SU-DHL-6 (cell line): ENCODE measurements around the gene TMEM238L.

Experiments used
- H2AFZ ChIP-seq: fragments of 200-600 bp; sonication (generic); 2 replicates; pipeline ENCODE4 v1.6.1; 2014; ENCODE audit warnings: low read depth, mild to moderate bottlenecking, moderate library complexity, mixed read lengths, antibody characterized with exemption, low read length; ENCODE audit not compliant: severe bottlenecking
- H3F3A ChIP-seq: fragments of 200-600 bp; shearing (Covaris generic); 2 replicates; pipeline ENCODE4 v1.6.0; 2016; ENCODE audit warnings: antibody characterized with exemption, mild to moderate bottlenecking; ENCODE audit not compliant: insufficient read depth
- H3K27ac ChIP-seq: fragments of 200-600 bp; sonication (generic); 2 replicates; pipeline ENCODE4 v1.5.1; 2016; ENCODE audit warnings: low read depth, mild to moderate bottlenecking, low read length, moderate library complexity, mixed read lengths
- H3K27me3 ChIP-seq: fragments of 200-600 bp; sonication (generic), shearing (Covaris generic); 2 replicates; pipeline ENCODE4 v1.6.0; 2014; ENCODE audit warnings: mild to moderate bottlenecking, low read length
- H3K36me3 ChIP-seq: fragments of 200-600 bp; sonication (generic); 2 replicates; pipeline ENCODE4 v1.6.1; 2014; ENCODE audit warnings: mild to moderate bottlenecking, low read length, mixed read lengths
- H3K4me2 ChIP-seq: fragments of 300-600, 200-600 bp; shearing (Covaris generic), sonication (generic); 2 replicates; pipeline ENCODE4 v1.6.0; 2014; ENCODE audit warnings: low read length, low read depth, mild to moderate bottlenecking; ENCODE audit not compliant: poor library complexity, severe bottlenecking
- H3K4me3 ChIP-seq: fragments of 200-600 bp; sonication (generic); 2 replicates; pipeline ENCODE4 v1.5.1; 2014; ENCODE audit warnings: antibody characterized with exemption, low read length, mild to moderate bottlenecking, mixed read lengths; ENCODE audit not compliant: insufficient read depth, poor library complexity, severe bottlenecking
- H3K79me2 ChIP-seq: fragments of 200-600 bp; sonication (generic); 2 replicates; pipeline ENCODE4 v1.6.1; 2014; ENCODE audit warnings: mild to moderate bottlenecking, low read length, moderate library complexity; ENCODE audit not compliant: insufficient read depth
- H3K9ac ChIP-seq: fragments of 200-600 bp; sonication (generic); 2 replicates; pipeline ENCODE4 v1.7.0; 2014; ENCODE audit warnings: mild to moderate bottlenecking, low read length
- H3K9me2 ChIP-seq: fragments of 200-600 bp; sonication (generic); replicated peaks from 2 replicates; pipeline ENCODE4 v1.6.1; 2014; ENCODE audit warnings: low read length; ENCODE audit not compliant: insufficient read depth
- H3K9me3 ChIP-seq: fragments of 200-600 bp; sonication (generic); 2 replicates; pipeline ENCODE4 v1.6.1; 2014; ENCODE audit warnings: low read length, mixed read lengths; ENCODE audit not compliant: insufficient read depth
- H4K20me1 ChIP-seq: fragments of 200-600 bp; sonication (generic); 2 replicates; pipeline ENCODE4 v1.6.1; 2014; ENCODE audit warnings: low read depth, mild to moderate bottlenecking, antibody characterized with exemption, low read length, moderate library complexity, mixed read lengths
- EZH2phosphoT487 ChIP-seq: fragments of 200-600 bp; sonication (generic), shearing (Covaris generic); conservative IDR thresholded peaks from 2 replicates; pipeline ENCODE4 v1.6.1; 2018; ENCODE audit warnings: mild to moderate bottlenecking, antibody characterized with exemption, low read length, moderate library complexity, mixed read lengths
- TF ChIP-seq, protein P1 (sequence below): fragments of 200-600 bp; sonication (generic); IDR thresholded peaks from one replicate; pipeline ENCODE4 v1.5.1; 2017; ENCODE audit warnings: antibody characterized with exemption, mild to moderate bottlenecking, low read length, moderate library complexity; ENCODE audit not compliant: insufficient read depth, poor library complexity, severe bottlenecking

Gene TMEM238L

DNA sequence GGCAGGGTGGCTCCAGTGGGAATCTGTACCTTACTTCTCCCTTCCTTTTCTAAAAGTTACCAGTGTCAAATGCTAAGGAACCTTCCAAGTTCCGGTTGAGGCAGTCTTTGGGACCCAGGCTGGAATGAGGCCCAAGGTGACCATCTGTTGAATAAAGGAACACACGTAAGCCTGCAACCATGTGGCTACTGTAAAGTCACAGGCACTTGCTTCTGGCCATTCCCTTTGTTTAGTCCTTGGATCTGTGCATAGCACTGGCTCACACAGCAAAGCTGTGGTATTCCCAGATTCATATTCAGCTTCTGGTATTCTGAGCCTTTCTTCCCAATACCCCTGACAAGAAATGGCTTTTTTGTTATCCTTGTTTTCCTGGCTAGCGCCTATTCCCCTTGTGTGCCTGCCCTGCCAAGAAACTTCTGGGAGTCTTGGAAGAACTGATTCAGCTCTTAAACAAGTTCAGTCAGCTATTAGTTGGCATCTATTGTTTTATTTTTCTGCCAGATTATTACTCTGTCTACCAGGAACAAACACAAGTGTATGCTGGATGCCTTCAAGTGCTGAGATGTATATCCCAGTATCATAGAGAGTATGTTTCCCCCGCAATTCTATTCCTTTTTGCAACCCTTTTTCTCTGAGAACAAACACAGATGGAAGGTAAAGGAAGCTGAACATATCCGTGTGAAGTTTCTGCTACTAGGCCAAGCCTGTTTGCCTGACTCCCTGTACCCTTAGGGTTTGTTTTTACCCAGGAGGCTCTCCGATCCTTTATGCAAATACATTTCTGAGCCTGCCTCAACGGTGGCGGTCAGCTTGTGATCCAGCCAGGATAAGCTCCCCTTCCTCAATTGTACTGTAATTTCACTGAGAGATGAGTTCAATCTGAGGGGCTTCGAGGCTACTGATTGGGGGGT, 13.2 kb downstream of the TMEM238L start:
- Histone ChIP-seq H3F3A (no peaks in the 10 kb centered on the region), H2AFZ (no peak overlapping the region), H3K27me3 (no peaks in the 10 kb centered on the region), H3K9ac (no peak overlapping the region), H3K79me2 (no peaks in the 10 kb centered on the region), H4K20me1 (no peaks in the 10 kb centered on the region), H3K9me3 (no peaks in the 10 kb centered on the region), H3K9me2 (no peaks in the 10 kb centered on the region), H3K36me3 (no peaks in the 10 kb centered on the region), H3K4me2 (no peak overlapping the region), H3K27ac (no peak overlapping the region), H3K4me3 (no peak overlapping the region)
- TF ChIP-seq, protein P1, sequence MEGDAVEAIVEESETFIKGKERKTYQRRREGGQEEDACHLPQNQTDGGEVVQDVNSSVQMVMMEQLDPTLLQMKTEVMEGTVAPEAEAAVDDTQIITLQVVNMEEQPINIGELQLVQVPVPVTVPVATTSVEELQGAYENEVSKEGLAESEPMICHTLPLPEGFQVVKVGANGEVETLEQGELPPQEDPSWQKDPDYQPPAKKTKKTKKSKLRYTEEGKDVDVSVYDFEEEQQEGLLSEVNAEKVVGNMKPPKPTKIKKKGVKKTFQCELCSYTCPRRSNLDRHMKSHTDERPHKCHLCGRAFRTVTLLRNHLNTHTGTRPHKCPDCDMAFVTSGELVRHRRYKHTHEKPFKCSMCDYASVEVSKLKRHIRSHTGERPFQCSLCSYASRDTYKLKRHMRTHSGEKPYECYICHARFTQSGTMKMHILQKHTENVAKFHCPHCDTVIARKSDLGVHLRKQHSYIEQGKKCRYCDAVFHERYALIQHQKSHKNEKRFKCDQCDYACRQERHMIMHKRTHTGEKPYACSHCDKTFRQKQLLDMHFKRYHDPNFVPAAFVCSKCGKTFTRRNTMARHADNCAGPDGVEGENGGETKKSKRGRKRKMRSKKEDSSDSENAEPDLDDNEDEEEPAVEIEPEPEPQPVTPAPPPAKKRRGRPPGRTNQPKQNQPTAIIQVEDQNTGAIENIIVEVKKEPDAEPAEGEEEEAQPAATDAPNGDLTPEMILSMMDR, result no peak
- no peak for TF ChIP-seq EZH2phosphoT487

DNA sequence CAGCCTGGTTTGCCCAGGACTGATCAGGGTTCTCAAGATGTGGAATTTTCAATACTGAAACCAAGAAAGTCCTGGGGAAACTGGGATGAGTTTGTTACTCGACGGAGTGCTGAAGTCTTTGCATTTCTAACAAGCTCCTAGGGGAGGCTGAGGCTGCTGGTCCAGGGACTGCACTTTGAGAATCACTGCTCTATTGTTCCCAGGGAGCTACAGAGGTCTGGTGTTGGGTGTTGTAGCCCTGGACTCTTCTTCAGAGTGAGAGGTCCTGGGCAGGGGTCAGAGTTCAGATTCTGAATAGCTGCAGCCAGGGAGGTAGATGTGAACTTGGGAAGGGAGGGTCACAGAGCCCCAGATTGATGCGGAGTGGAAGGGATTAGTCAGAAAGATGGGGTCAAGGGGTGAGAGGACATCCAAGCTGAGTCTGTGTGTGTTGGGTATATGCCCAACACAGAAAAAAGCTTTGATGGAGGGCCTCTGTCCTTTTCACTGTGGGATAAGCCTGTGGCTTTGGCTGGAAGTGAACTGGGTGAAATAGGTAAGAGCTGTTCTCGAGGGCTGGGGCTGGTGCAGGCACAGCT, 14.1 kb downstream of the TMEM238L start:
- H3K27me3 ChIP-seq, result no peaks in the 10 kb centered on the region
- no peak overlapping the region for H3K27ac ChIP-seq
- no peaks in the 10 kb centered on the region for H3K79me2 ChIP-seq
- no peak overlapping the region for H3K4me2 ChIP-seq
- TF ChIP-seq, protein P1, result no peak
- TF ChIP-seq EZH2phosphoT487, result no peak
- no peak overlapping the region for H3K4me3 ChIP-seq
- no peaks in the 10 kb centered on the region for H4K20me1 ChIP-seq
- no peaks in the 10 kb centered on the region for H3K9me2 ChIP-seq
- no peaks in the 10 kb centered on the region for H3K9me3 ChIP-seq
- H2AFZ ChIP-seq, result no peak overlapping the region
- no peak overlapping the region for H3K9ac ChIP-seq
- no peaks in the 10 kb centered on the region for H3K36me3 ChIP-seq
- H3F3A ChIP-seq, result no peaks in the 10 kb centered on the region

GRCh38 chr17:10787306-10788045, 16.4 kb downstream of the TMEM238L start:
- H2AFZ ChIP-seq, result no peak overlapping the region

More at GRCh38 chr17:10787306-10788045, 16.4 kb downstream of the TMEM238L start:
- Histone ChIP-seq H3K4me2 (no peak overlapping the region), H3K36me3 (no peaks in the 10 kb centered on the region), H3K9ac (no peak overlapping the region), H3K4me3 (no peak overlapping the region), H3K9me3 (no peaks in the 10 kb centered on the region), H4K20me1 (no peaks in the 10 kb centered on the region), H3K27ac (no peak overlapping the region), H3F3A (no peaks in the 10 kb centered on the region), H3K27me3 (no peaks in the 10 kb centered on the region), H3K9me2 (no peaks in the 10 kb centered on the region), H3K79me2 (no peaks in the 10 kb centered on the region)
- TF ChIP-seq, protein P1, result no peak
- no peak for TF ChIP-seq EZH2phosphoT487
